Liver (tissue), 3 donors: Measurements from ENCODE around the gene BTG3.

Experiments
- SP1 ChIP-seq: IDR thresholded peaks from 2 replicates; pipeline ENCODE4 v1.6.1; 2018; ENCODE audit warnings: antibody characterized with exemption, mild to moderate bottlenecking
- TAF1 ChIP-seq: conservative IDR thresholded peaks from 2 replicates; pipeline ENCODE4 v1.6.1; 2016; ENCODE audit warnings: antibody characterized with exemption, mild to moderate bottlenecking
- TF ChIP-seq, protein P1 (sequence below): IDR thresholded peaks from 2 replicates; pipeline ENCODE4 v1.6.1; 2016; ENCODE audit warnings: antibody characterized with exemption, mild to moderate bottlenecking
- TF ChIP-seq, protein P2 (sequence below): fragments of 150-350 bp; IDR thresholded peaks from 2 replicates; pipeline ENCODE4 v1.5.1; 2017; ENCODE audit warnings: improper control_type of control experiment, low read depth, low read length; ENCODE audit not compliant: missing input control
- donor health status: healthy.
- donor health status: healthy.

DNA sequence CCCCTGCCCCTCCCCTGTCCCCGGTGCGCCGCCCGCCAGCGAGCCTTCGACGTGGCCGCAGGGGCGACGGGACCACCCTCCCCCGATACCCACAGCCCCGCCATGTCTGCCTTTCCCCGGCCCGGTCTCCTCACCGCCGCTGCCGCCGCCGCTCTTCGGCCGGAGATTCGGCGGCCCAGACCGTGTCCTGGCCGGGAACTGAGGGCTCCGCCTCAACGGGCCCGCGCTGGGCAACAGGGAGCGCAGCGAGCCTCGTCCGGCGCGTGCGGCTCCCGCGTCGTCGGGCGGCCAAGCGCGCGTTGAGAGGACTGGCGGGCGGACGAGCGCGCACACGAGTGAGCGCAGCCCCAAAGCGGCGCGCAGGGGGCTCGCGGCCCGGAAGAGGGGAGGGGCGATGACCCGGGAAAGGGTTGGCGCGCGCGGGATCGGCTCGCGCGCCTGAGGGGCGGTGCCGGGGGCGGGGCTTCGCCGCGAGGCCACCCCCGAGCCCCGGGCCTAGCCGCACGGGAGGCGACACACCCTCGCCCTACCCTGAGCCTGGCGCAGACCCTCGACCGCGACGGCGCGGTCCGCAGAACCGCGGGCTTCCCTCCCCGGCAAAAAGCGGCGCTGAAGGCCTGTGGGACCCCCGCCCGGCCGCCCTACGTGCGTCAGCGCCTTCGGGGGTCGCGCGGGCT, at the start of gene BTG3:
- TF ChIP-seq, protein P1, sequence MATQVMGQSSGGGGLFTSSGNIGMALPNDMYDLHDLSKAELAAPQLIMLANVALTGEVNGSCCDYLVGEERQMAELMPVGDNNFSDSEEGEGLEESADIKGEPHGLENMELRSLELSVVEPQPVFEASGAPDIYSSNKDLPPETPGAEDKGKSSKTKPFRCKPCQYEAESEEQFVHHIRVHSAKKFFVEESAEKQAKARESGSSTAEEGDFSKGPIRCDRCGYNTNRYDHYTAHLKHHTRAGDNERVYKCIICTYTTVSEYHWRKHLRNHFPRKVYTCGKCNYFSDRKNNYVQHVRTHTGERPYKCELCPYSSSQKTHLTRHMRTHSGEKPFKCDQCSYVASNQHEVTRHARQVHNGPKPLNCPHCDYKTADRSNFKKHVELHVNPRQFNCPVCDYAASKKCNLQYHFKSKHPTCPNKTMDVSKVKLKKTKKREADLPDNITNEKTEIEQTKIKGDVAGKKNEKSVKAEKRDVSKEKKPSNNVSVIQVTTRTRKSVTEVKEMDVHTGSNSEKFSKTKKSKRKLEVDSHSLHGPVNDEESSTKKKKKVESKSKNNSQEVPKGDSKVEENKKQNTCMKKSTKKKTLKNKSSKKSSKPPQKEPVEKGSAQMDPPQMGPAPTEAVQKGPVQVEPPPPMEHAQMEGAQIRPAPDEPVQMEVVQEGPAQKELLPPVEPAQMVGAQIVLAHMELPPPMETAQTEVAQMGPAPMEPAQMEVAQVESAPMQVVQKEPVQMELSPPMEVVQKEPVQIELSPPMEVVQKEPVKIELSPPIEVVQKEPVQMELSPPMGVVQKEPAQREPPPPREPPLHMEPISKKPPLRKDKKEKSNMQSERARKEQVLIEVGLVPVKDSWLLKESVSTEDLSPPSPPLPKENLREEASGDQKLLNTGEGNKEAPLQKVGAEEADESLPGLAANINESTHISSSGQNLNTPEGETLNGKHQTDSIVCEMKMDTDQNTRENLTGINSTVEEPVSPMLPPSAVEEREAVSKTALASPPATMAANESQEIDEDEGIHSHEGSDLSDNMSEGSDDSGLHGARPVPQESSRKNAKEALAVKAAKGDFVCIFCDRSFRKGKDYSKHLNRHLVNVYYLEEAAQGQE, result no peak
- TF ChIP-seq, protein P2, sequence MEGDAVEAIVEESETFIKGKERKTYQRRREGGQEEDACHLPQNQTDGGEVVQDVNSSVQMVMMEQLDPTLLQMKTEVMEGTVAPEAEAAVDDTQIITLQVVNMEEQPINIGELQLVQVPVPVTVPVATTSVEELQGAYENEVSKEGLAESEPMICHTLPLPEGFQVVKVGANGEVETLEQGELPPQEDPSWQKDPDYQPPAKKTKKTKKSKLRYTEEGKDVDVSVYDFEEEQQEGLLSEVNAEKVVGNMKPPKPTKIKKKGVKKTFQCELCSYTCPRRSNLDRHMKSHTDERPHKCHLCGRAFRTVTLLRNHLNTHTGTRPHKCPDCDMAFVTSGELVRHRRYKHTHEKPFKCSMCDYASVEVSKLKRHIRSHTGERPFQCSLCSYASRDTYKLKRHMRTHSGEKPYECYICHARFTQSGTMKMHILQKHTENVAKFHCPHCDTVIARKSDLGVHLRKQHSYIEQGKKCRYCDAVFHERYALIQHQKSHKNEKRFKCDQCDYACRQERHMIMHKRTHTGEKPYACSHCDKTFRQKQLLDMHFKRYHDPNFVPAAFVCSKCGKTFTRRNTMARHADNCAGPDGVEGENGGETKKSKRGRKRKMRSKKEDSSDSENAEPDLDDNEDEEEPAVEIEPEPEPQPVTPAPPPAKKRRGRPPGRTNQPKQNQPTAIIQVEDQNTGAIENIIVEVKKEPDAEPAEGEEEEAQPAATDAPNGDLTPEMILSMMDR, result no peak
- no peak for TF ChIP-seq TAF1
- no peak for TF ChIP-seq SP1
